MCF 10A (cell line): Measurements from ENCODE around the gene CLEC2D. TPM values are rescaled to one million over a fixed set of nuclear protein-coding genes. Genes with fewer than 3 reads are reported as not detected.
A peak's percentile ranks its signal among the peaks of the same experiment; 100 is the strongest.

ENCODE experiments used
- BruUV-seq: library from RNA; stranded (reverse); fragments of 400-500 nt; replicated peaks from 2 replicates; lab custom pipeline; 2021; lab: Mats Ljungman, UMichigan
- CTCF ChIA-PET: fragments of 300-600 bp; sonication (Branson Sonifier 250); formaldehyde crosslinking; extraction: SDS; loops from one replicate; lab custom pipeline; 2021; ENCODE audit warnings: antibody characterized with exemption, inconsistent platforms; lab: Yijun Ruan, JAX
- POLR2A ChIA-PET: fragments of 300-600, 350-650 bp; sonication (Branson Sonifier 250); formaldehyde crosslinking; extraction: SDS; loops from one replicate; lab custom pipeline; 2020; ENCODE audit warnings: antibody characterized with exemption, inconsistent platforms; lab: Yijun Ruan, JAX
- DNase-seq: peaks from one replicate; pipeline ENCODE4 v3.0.0-alpha.2; 2018; ENCODE audit not compliant: unreplicated experiment
- H3K27ac Mint-ChIP-seq: one replicate; pipeline ENCODE4 v1.8.0; 2022; ENCODE audit warnings: mild to moderate bottlenecking, low read depth, mixed read lengths; ENCODE audit not compliant: unreplicated experiment
- H3K27me3 Mint-ChIP-seq: one replicate; pipeline ENCODE4 v1.8.0; 2022; ENCODE audit warnings: mixed read lengths; ENCODE audit not compliant: insufficient read depth, unreplicated experiment
- H3K36me3 Mint-ChIP-seq: one replicate; pipeline ENCODE4 v1.8.0; 2022; ENCODE audit warnings: mild to moderate bottlenecking, moderate library complexity, mixed read lengths; ENCODE audit not compliant: insufficient read depth, unreplicated experiment
- H3K4me1 Mint-ChIP-seq: one replicate; pipeline ENCODE4 v1.8.0; 2022; ENCODE audit warnings: mixed read lengths; ENCODE audit not compliant: insufficient read depth, unreplicated experiment
- H3K4me3 Mint-ChIP-seq: one replicate; pipeline ENCODE4 v1.8.0; 2022; ENCODE audit warnings: mild to moderate bottlenecking, moderate library complexity, mixed read lengths; ENCODE audit not compliant: unreplicated experiment
- H3K9me3 Mint-ChIP-seq: one replicate; pipeline ENCODE4 v1.8.0; 2022; ENCODE audit warnings: mixed read lengths; ENCODE audit not compliant: unreplicated experiment
- CTCF ChIP-seq: fragments of 200-600 bp; IDR thresholded peaks from one replicate; pipeline ENCODE4 v1.8.0; 2022; ENCODE audit warnings: antibody characterized with exemption, mild to moderate bottlenecking; ENCODE audit not compliant: unreplicated experiment
- intact Hi-C: fragments of 100-400 bp; cut with micrococcal nuclease; formaldehyde crosslinking; loops from 2 replicates; pipeline ENCODE4 v1.14.1; 2022
- total RNA-seq: library from RNA; stranded (reverse); gene quantifications from 2 replicates; pipeline ENCODE4 v1.2.3, GENCODE V29; 2022

The CLEC2D gene
- total RNA-seq, 1 experiment from 2014 or later = 5.1 TPM

- no TSS peak for BruUV-seq
- no peaks in the 10 kb centered on the region for H3K4me1 Mint-ChIP-seq
- intact Hi-C loops = no loop called here
- DNase-seq = no peak
- peaks cover 49% of the 10 kb centered on the region for H3K36me3 Mint-ChIP-seq
- no peak overlapping the region for H3K4me3 Mint-ChIP-seq
- ChIA-PET POLR2A (interaction anchor here (0.6 kb wide), 1 partner anchor 186 kb away, joined by 3 read pairs; no protein-coding TSS in a partner anchor), CTCF (no interaction called here)
- no peak for TF ChIP-seq CTCF
- no peak overlapping the region for H3K27ac Mint-ChIP-seq
- H3K27me3 Mint-ChIP-seq = no peaks in the 10 kb centered on the region
- no peaks in the 10 kb centered on the region for H3K9me3 Mint-ChIP-seq
Observed at GRCh38 chr12:9660046-9660445, 9.5 kb upstream of the CLEC2D start.

GRCh38 chr12:9661720-9662119 lies 7.8 kb upstream of the CLEC2D start:
- ChIA-PET CTCF (interaction anchor here (0.5 to 0.9 kb wide), 3 partner anchors 127 to 546 kb away, joined by 3 to 4 read pairs (median 3); partner anchors contain the start of gene CLEC12B), POLR2A (interaction anchor here (1.3 kb wide), 1 partner anchor 23 kb away, joined by 3 read pairs; no protein-coding TSS in a partner anchor)
- no peak overlapping the region for H3K4me3 Mint-ChIP-seq
- H3K27me3 Mint-ChIP-seq = no peaks in the 10 kb centered on the region
- H3K27ac Mint-ChIP-seq = no peak overlapping the region
- DNase-seq = no peak
- H3K36me3 Mint-ChIP-seq = peaks cover 37% of the 10 kb centered on the region
- intact Hi-C loops = no loop called here
- H3K4me1 Mint-ChIP-seq = no peaks in the 10 kb centered on the region
- TF ChIP-seq CTCF = no peak
- BruUV-seq = no TSS peak
- no peaks in the 10 kb centered on the region for H3K9me3 Mint-ChIP-seq

GRCh38 chr12:9662488-9662887 lies 7.0 kb upstream of the CLEC2D start:
- H3K27ac Mint-ChIP-seq = no peak overlapping the region
- ChIA-PET CTCF (interaction anchor here (0.7 kb wide), 1 partner anchor 28 kb away, joined by 3 read pairs; no protein-coding TSS in a partner anchor), POLR2A (interaction anchor here (1.3 to 1.5 kb wide), 2 partner anchors 24 to 25 kb away, joined by 3 read pairs; no protein-coding TSS in a partner anchor)
- no peak for DNase-seq
- H3K4me3 Mint-ChIP-seq = no peak overlapping the region
- intact Hi-C loops = no loop called here
- BruUV-seq = no TSS peak
- H3K27me3 Mint-ChIP-seq = no peaks in the 10 kb centered on the region
- TF ChIP-seq CTCF = no peak
- peaks cover 5% of the 10 kb centered on the region for H3K4me1 Mint-ChIP-seq
- H3K36me3 Mint-ChIP-seq = peaks cover 29% of the 10 kb centered on the region
- no peaks in the 10 kb centered on the region for H3K9me3 Mint-ChIP-seq

GRCh38 chr12:9667403-9668160 lies 1.9 kb upstream of the CLEC2D start:
- Mint-ChIP-seq H3K36me3 (peaks cover 6% of the 10 kb centered on the region), H3K4me3 (no peak overlapping the region), H3K4me1 (peaks cover 16% of the 10 kb centered on the region), H3K27me3 (no peaks in the 10 kb centered on the region), H3K27ac (peak overlapping the region; percentile 66), H3K9me3 (no peaks in the 10 kb centered on the region)
- intact Hi-C loops = no loop called here
- no peak for TF ChIP-seq CTCF
- ChIA-PET CTCF (interaction anchor here (1.7 kb wide), 1 partner anchor 40 kb away, joined by 7 read pairs; no protein-coding TSS in a partner anchor), POLR2A (interaction anchor here (1.0 kb wide), 1 partner anchor 16 kb away, joined by 3 read pairs; no protein-coding TSS in a partner anchor)
- BruUV-seq = no TSS peak
- no peak for DNase-seq
